HepG2 (cell line): ENCODE results near the gene POLA1. TPM values are rescaled to one million over a fixed set of nuclear protein-coding genes. Genes with fewer than 3 reads are reported as not detected.
A peak's percentile ranks its signal among the peaks of the same experiment; 100 is the strongest.

Experiments used
- ATAC-seq: fragments of 200-7000 bp; cut with Tn5 transposase; 3 replicates; pipeline ENCODE4 v1.9.1; 2020; ENCODE audit warnings: mild to moderate bottlenecking, moderate library complexity
- BruUV-seq: library from RNA; stranded (reverse); fragments of 400-500 nt; replicated peaks from 2 replicates; lab custom pipeline; 2021; lab: Mats Ljungman, UMichigan
- CTCF ChIA-PET: fragments of 300-600 bp; formaldehyde crosslinking; extraction: SDS; loops from one replicate; lab custom pipeline; 2021; ENCODE audit warnings: low total read pairs, inconsistent platforms, low intra/inter-chr PET ratio; lab: Yijun Ruan, JAX
- POLR2A ChIA-PET: fragments of 350-600 bp; sonication (Branson Sonifier 250); formaldehyde crosslinking; loops from one replicate; lab custom pipeline; 2020; ENCODE audit warnings: antibody characterized with exemption, inconsistent platforms; lab: Yijun Ruan, JAX
- DNase-seq: peaks from one replicate; pipeline ENCODE4 v3.0.0-alpha.2; 2015; ENCODE audit warnings: low spot score
- FAIRE-seq: peaks from 3 replicates; lab custom pipeline; 2011; peaks lifted over from hg19 to GRCh38; lab: Jason Lieb, UNC
- H2AFZ ChIP-seq: one replicate; pipeline ENCODE4 v1.6.1; 2011; ENCODE audit warnings: low read length, inconsistent platforms
- H3K27ac ChIP-seq: fragments of 300-600 bp; 3 replicates; pipeline ENCODE4 v1.8.0; 2011; ENCODE audit warnings: mixed run types, mild to moderate bottlenecking, mixed read lengths, low read length, inconsistent platforms; ENCODE audit not compliant: insufficient read depth; ENCODE audit errors: extremely low read length
- H3K27me3 ChIP-seq, 2 experiments: fragments of 200-600 bp in 1 of 2; 2 replicates in 1 of 2; 3 replicates in 1 of 2; pipeline versions ENCODE4 v1.6.0 to v1.8.0; 2011; ENCODE audit warnings: low read length in 2 of 2, mild to moderate bottlenecking in 2 of 2, moderate library complexity in 2 of 2, inconsistent platforms in 1 of 2; ENCODE audit not compliant: insufficient read depth in 2 of 2, control insufficient read depth in 1 of 2
- H3K36me3 ChIP-seq, 2 experiments: fragments of 200-600 bp in 1 of 2; replicated peaks in 1 of 2; 2 replicates in 1 of 2; 3 replicates in 1 of 2; pipeline versions ENCODE4 v1.5.1 to v1.8.0; 2011; ENCODE audit warnings: low read length in 2 of 2, inconsistent platforms in 1 of 2; ENCODE audit not compliant: insufficient read depth in 2 of 2, control insufficient read depth in 1 of 2
- H3K4me1 ChIP-seq: 2 replicates; pipeline ENCODE4 v1.5.1; 2012; ENCODE audit warnings: low read length, inconsistent platforms; ENCODE audit not compliant: insufficient read depth
- H3K4me2 ChIP-seq: 2 replicates; pipeline ENCODE4 v1.6.0; 2011; ENCODE audit warnings: low read depth, low read length, inconsistent platforms
- H3K4me3 ChIP-seq, 3 experiments: fragments of 200-600 bp in 1 of 3; sonication (generic), shearing (Covaris generic) in 1 of 3; replicated peaks in 1 of 3; 2 replicates each; pipeline ENCODE4 v1.5.1; 2011 to 2016; ENCODE audit warnings: low read length in 3 of 3, inconsistent platforms in 2 of 3, low read depth in 2 of 3, mild to moderate bottlenecking in 2 of 3, control low read depth in 1 of 3, mixed read lengths in 1 of 3; ENCODE audit not compliant: insufficient read depth in 1 of 3
- H3K79me2 ChIP-seq: one replicate; pipeline ENCODE4 v1.6.1; 2011; ENCODE audit warnings: low read length, inconsistent platforms; ENCODE audit not compliant: insufficient read depth
- H3K9ac ChIP-seq: 2 replicates; pipeline ENCODE4 v1.6.0; 2011; ENCODE audit warnings: mild to moderate bottlenecking, low read depth, low read length, inconsistent platforms; ENCODE audit not compliant: insufficient read depth
- H3K9me3 ChIP-seq: 2 replicates; pipeline ENCODE4 v1.5.1; 2012; ENCODE audit warnings: mild to moderate bottlenecking, low read length
- H4K20me1 ChIP-seq: 2 replicates; pipeline ENCODE4 v1.6.0; 2011; ENCODE audit warnings: inconsistent platforms, mild to moderate bottlenecking, low read length, moderate library complexity; ENCODE audit not compliant: insufficient read depth
- PRDM15 ChIP-seq: sonication (generic); formaldehyde crosslinking; IDR thresholded peaks from 2 replicates; pipeline ENCODE4 v1.4.0; 2020; ENCODE audit warnings: missing genetic modification reagents
- ZNF496 ChIP-seq: sonication (generic); formaldehyde crosslinking; IDR thresholded peaks from 2 replicates; pipeline ENCODE4 v1.8.1; 2023; ENCODE audit warnings: mild to moderate bottlenecking, moderate library complexity, missing genetic modification reagents; ENCODE audit not compliant: insufficient replicate concordance
- WGBS: methylation state at CpG from one replicate; pipeline ENCODE4 v1.1.6; 2017; ENCODE audit warnings: low lambda C conversion rate; 5-methylcytosine and 5-hydroxymethylcytosine counted together
- in situ Hi-C: cut with HindIII; loops from 2 replicates; pipeline ENCODE4 v1.10.0; 2017; ENCODE audit warnings: low pct_unique_long_range_greater_than_20kb; ENCODE audit not compliant: extremely low pct_ligation_motif_present
- intact Hi-C: fragments of 100-400 bp; cut with micrococcal nuclease; formaldehyde crosslinking; loops from one replicate; pipeline ENCODE4 v1.10.0; 2022; ENCODE audit not compliant: unreplicated experiment
- polyA plus RNA-seq, 8 experiments: library from polyadenylated mRNA; depleted of rRNA in 3 of 8; stranded (reverse) in 7 of 8; unstranded in 1 of 8; fragments of >200 nt; fragmentation: Illumina TruSeq in 4 of 8; extraction: Trizol in 4 of 8; gene quantifications; 2 replicates each; pipeline versions ENCODE4 v1.2.1 to v1.2.3, GENCODE V29; 2011 to 2016; ENCODE audit warnings: low read depth in 4 of 8, missing spikeins in 1 of 8, mixed read lengths in 1 of 8; ENCODE audit not compliant: insufficient read depth in 1 of 8
- total RNA-seq, 5 experiments: library from RNA; depleted of rRNA; stranded (reverse); fragments of >200 nt; fragmentation: Illumina TruSeq; extraction: Trizol; gene quantifications; 2 replicates each; pipeline ENCODE4 v1.2.3, GENCODE V29; 2016; ENCODE audit warnings: low read depth in 1 of 5

Gene POLA1
- total and polyA plus RNA-seq, 2 of the 13 experiments (the other 11 are each of a cell fraction or from before 2014, with no cell fraction given): 3.3 to 26.5 TPM

- peak overlapping the region in 1 of 3 experiments; percentile 23; a peak in 1 of 6 replicates for H3K4me3 ChIP-seq
- H3K79me2 ChIP-seq: no peaks in the 10 kb centered on the region
- no peaks in the 10 kb centered on the region for H3K36me3 ChIP-seq
- FAIRE-seq: no peak
- H3K27ac ChIP-seq: no peak overlapping the region
- BruUV-seq: no TSS peak
- H3K27me3 ChIP-seq: peaks cover 6 to 58% of the 10 kb centered on the region in 2 experiments
- H3K9me3 ChIP-seq: no peaks in the 10 kb centered on the region
- no peak overlapping the region for H2AFZ ChIP-seq
- no peak overlapping the region for H3K9ac ChIP-seq
- ChIA-PET POLR2A (no interaction called here), CTCF (no interaction called here)
- intact Hi-C loops: no loop called here
- TF ChIP-seq PRDM15 (peak; percentile 91), ZNF496 (CRISPR knock-in tag) (no peak)
- in situ Hi-C loops: no loop called here
- no peak for DNase-seq
- WGBS: 33% methylated on average over 14 of the region's 17 CpGs
- peaks cover 21% of the 10 kb centered on the region for H3K4me1 ChIP-seq
- no peak for ATAC-seq
- no peaks in the 10 kb centered on the region for H4K20me1 ChIP-seq
- H3K4me2 ChIP-seq: peak overlapping the region; percentile 39; the same call in 1 of the 2 replicates
These were observed 323.4 kb downstream of the POLA1 start for GRCh38 chrX:25016938-25017598.
